NCI-H1694 (cell line): ENCODE data around the gene KLHDC3.
"Not testable (repeated sequence)": the region's sequence is repeated elsewhere in the genome, so short reads cannot be mapped to it uniquely, and the experiment has no call there.

Experiments
- DNase-seq: peaks from one replicate; lab custom pipeline; 2025; lab: John Stamatoyannopoulos, UW

The KLHDC3 gene

GRCh38 chr6:43029120-43029519 lies 15.1 kb downstream of the KLHDC3 start:
- no peak for DNase-seq

GRCh38 chr6:43032326-43032725 lies 18.3 kb downstream of the KLHDC3 start:
- DNase-seq, result no peak

- no peak for DNase-seq
Measured at GRCh38 chr6:43033496-43034189, 19.6 kb downstream of the KLHDC3 start.

- no peak for DNase-seq
Measured at GRCh38 chr6:43034190-43034525, 20.1 kb downstream of the KLHDC3 start.

GRCh38 chr6:43035495-43036194 lies 21.6 kb downstream of the KLHDC3 start:
- DNase-seq, result no peak

- no peak for DNase-seq
Measured at GRCh38 chr6:43036712-43037111, 22.7 kb downstream of the KLHDC3 start.

GRCh38 chr6:43037197-43037596 lies 23.1 kb downstream of the KLHDC3 start:
- DNase-seq, result no peak

- DNase-seq, result no peak
Measured at GRCh38 chr6:43037706-43038105, 23.7 kb downstream of the KLHDC3 start.

GRCh38 chr6:43038727-43039126 lies 24.7 kb downstream of the KLHDC3 start:
- no peak for DNase-seq

- DNase-seq, result no peak
Measured at GRCh38 chr6:43040542-43041257, 26.7 kb downstream of the KLHDC3 start.

- DNase-seq, result not testable (repeated sequence)
Measured at GRCh38 chr6:43041475-43041874, 27.4 kb downstream of the KLHDC3 start.

GRCh38 chr6:43043310-43043709 lies 29.3 kb downstream of the KLHDC3 start:
- DNase-seq, result no peak

GRCh38 chr6:43045371-43045930 lies 31.4 kb downstream of the KLHDC3 start:
- DNase-seq, result no peak

GRCh38 chr6:43047998-43048397 lies 33.9 kb downstream of the KLHDC3 start:
- no peak for DNase-seq

- no peak for DNase-seq
Measured at GRCh38 chr6:43050981-43051380, 36.9 kb downstream of the KLHDC3 start.

GRCh38 chr6:43052225-43052841 lies 38.3 kb downstream of the KLHDC3 start:
- DNase-seq, result no peak

GRCh38 chr6:43052842-43053544 lies 38.9 kb downstream of the KLHDC3 start:
- no peak for DNase-seq

GRCh38 chr6:43053545-43054205 lies 39.6 kb downstream of the KLHDC3 start, which contains the start of gene CUL7:
TSS of gene CUL7 (minus strand) at chr6:43053851. CDS start at chr6:43052788, 1,063 bp downstream.
- peak; percentile 83 for DNase-seq

GRCh38 chr6:43054206-43054943 lies 40.3 kb downstream of the KLHDC3 start:
- no peak for DNase-seq

- no peak for DNase-seq
Measured at GRCh38 chr6:43055966-43056365, 41.9 kb downstream of the KLHDC3 start.
